Stimulated activated naive CD8-positive, alpha-beta T cell treated with anti-CD3 and anti-CD28 coated beads, Interleukin-15, Interleukin-2, amounts not matched to agents 100 U/mL and 50 U/mL, for 24 hours (primary cell): Measurements from ENCODE around the gene ATP10B.
"Not testable (repeated sequence)": the region's sequence is repeated elsewhere in the genome, so short reads cannot be mapped to it uniquely, and the experiment has no call there.

ENCODE experiments used
- ATAC-seq: fragments of 150-1000 bp; cut with Tn5 transposase; one replicate; pipeline ENCODE4 v1.10.0; 2021
- DNase-seq: peaks from one replicate; pipeline ENCODE4 v3.0.0; 2021

ATP10B gene

GRCh38 chr5:160812996-160813395 lies 39.0 kb downstream of the ATP10B start:
- DNase-seq, ATAC-seq: not testable (repeated sequence)

- ATAC-seq (no peak), DNase-seq (no peak)
Observed at GRCh38 chr5:160805376-160805775, 46.6 kb downstream of the ATP10B start.

- no peak for ATAC-seq
- DNase-seq, result no peak
Observed at GRCh38 chr5:160802592-160802991, 49.4 kb downstream of the ATP10B start.

- ATAC-seq (no peak), DNase-seq (no peak)
Observed at GRCh38 chr5:160800375-160801275, 51.4 kb downstream of the ATP10B start.

- no peak for ATAC-seq
Observed at GRCh38 chr5:160799184-160799583, 52.8 kb downstream of the ATP10B start.

GRCh38 chr5:160797020-160797419 lies 55.0 kb downstream of the ATP10B start:
- DNase-seq, result no peak
- ATAC-seq, result no peak

More at GRCh38 chr5:160799184-160799583, 52.8 kb downstream of the ATP10B start:
- no peak for DNase-seq

GRCh38 chr5:160793530-160793899 lies 58.5 kb downstream of the ATP10B start:
- ATAC-seq, result no peak
- no peak for DNase-seq

- no peak for ATAC-seq
- no peak for DNase-seq
Observed at GRCh38 chr5:160792732-160793529, 59.1 kb downstream of the ATP10B start.

GRCh38 chr5:160792281-160792680 lies 59.7 kb downstream of the ATP10B start:
- ATAC-seq (no peak), DNase-seq (no peak)

- no peak for DNase-seq
- no peak for ATAC-seq
Observed at GRCh38 chr5:160789219-160789859, 62.7 kb downstream of the ATP10B start.

- ATAC-seq (no peak), DNase-seq (no peak)
Observed at GRCh38 chr5:160788102-160788660, 63.8 kb downstream of the ATP10B start.

GRCh38 chr5:160787240-160787639 lies 64.8 kb downstream of the ATP10B start:
- DNase-seq, result no peak
- no peak for ATAC-seq

- ATAC-seq, result no peak
Observed at GRCh38 chr5:160774666-160775315, 77.2 kb downstream of the ATP10B start.

GRCh38 chr5:160773646-160774410 lies 78.2 kb downstream of the ATP10B start:
- no peak for DNase-seq
- no peak for ATAC-seq

More at GRCh38 chr5:160774666-160775315, 77.2 kb downstream of the ATP10B start:
- DNase-seq, result no peak

GRCh38 chr5:160772854-160773253 lies 79.2 kb downstream of the ATP10B start:
- DNase-seq (no peak), ATAC-seq (no peak)

- ATAC-seq (no peak), DNase-seq (no peak)
Observed at GRCh38 chr5:160770718-160771117, 81.3 kb downstream of the ATP10B start.

GRCh38 chr5:160769301-160769700 lies 82.7 kb downstream of the ATP10B start:
- no peak for ATAC-seq
- DNase-seq, result no peak

- DNase-seq, result no peak
- no peak for ATAC-seq
Observed at GRCh38 chr5:160767062-160767461, 84.9 kb downstream of the ATP10B start.

- no peak for DNase-seq
- no peak for ATAC-seq
Observed at GRCh38 chr5:160760008-160760407, 92.0 kb downstream of the ATP10B start.

GRCh38 chr5:160757194-160757593 lies 94.8 kb downstream of the ATP10B start:
- DNase-seq, result no peak
- ATAC-seq, result no peak
